DLD1 (cell line): Measurements from ENCODE around the gene SH3BP5.

Experiments
- in situ Hi-C: cut with HindIII; loops from 2 replicates; pipeline ENCODE4 v1.10.0; 2017; ENCODE audit warnings: low sequenced_read_pairs

The SH3BP5 gene

GRCh38 chr3:15279671-15280402, 52.5 kb downstream of the SH3BP5 start:
- in situ Hi-C loops, result no loop called here

- in situ Hi-C loops, result no loop called here
These were observed 53.2 kb downstream of the SH3BP5 start for GRCh38 chr3:15279205-15279604.

- in situ Hi-C loops, result no loop called here
These were observed 54.4 kb downstream of the SH3BP5 start for GRCh38 chr3:15277861-15278500.

GRCh38 chr3:15276028-15276724, 56.2 kb downstream of the SH3BP5 start:
- in situ Hi-C loops, result no loop called here

GRCh38 chr3:15273227-15273626, 59.2 kb downstream of the SH3BP5 start:
- in situ Hi-C loops, result no loop called here

GRCh38 chr3:15272426-15273196, 59.8 kb downstream of the SH3BP5 start:
- in situ Hi-C loops, result no loop called here

- in situ Hi-C loops, result no loop called here
These were observed 60.5 kb downstream of the SH3BP5 start for GRCh38 chr3:15271785-15272381.

- in situ Hi-C loops, result no loop called here
These were observed 61.4 kb downstream of the SH3BP5 start for GRCh38 chr3:15271030-15271429.

- in situ Hi-C loops, result loop anchor here (5.0 kb wide), 1 partner anchor 38 kb away; no protein-coding TSS in a partner anchor
These were observed 63.0 kb downstream of the SH3BP5 start for GRCh38 chr3:15269091-15269989.

- in situ Hi-C loops, result loop anchor here (5.0 kb wide), 1 partner anchor 39 kb away; no protein-coding TSS in a partner anchor
These were observed 64.3 kb downstream of the SH3BP5 start for GRCh38 chr3:15268033-15268631.

- in situ Hi-C loops, result loop anchor here (5.0 kb wide), 1 partner anchor 40 kb away; no protein-coding TSS in a partner anchor
These were observed 64.9 kb downstream of the SH3BP5 start for GRCh38 chr3:15267502-15267901.

- in situ Hi-C loops, result loop anchor here (5.0 kb wide), 1 partner anchor 41 kb away; no protein-coding TSS in a partner anchor
These were observed 65.6 kb downstream of the SH3BP5 start for GRCh38 chr3:15266510-15267376.

- in situ Hi-C loops, result loop anchor here (5.0 kb wide), 1 partner anchor 41 kb away; no protein-coding TSS in a partner anchor
These were observed 66.5 kb downstream of the SH3BP5 start for GRCh38 chr3:15265655-15266509.

- in situ Hi-C loops, result no loop called here
These were observed 67.9 kb downstream of the SH3BP5 start for GRCh38 chr3:15264486-15264885.

- in situ Hi-C loops, result no loop called here
These were observed 68.5 kb downstream of the SH3BP5 start for GRCh38 chr3:15263926-15264325.

- in situ Hi-C loops, result no loop called here
These were observed 69.3 kb downstream of the SH3BP5 start for GRCh38 chr3:15263120-15263519.

GRCh38 chr3:15262021-15262420, 70.4 kb downstream of the SH3BP5 start:
- in situ Hi-C loops, result no loop called here
